Left lung (tissue), 10 donors: Measurements from ENCODE around the gene PLXNB1. TPM values are rescaled to one million over a fixed set of nuclear protein-coding genes. Genes with fewer than 3 reads are reported as not detected.
A peak's percentile ranks its signal among the peaks of the same experiment; 100 is the strongest.

Source experiments
- ATAC-seq: fragments of 200-7000 bp; cut with Tn5 transposase; one replicate; pipeline ENCODE4 v1.9.1; 2020; ENCODE audit warnings: moderate library complexity
- DNase-seq, 4 donors: peaks; one replicate each; pipeline ENCODE4 v3.0.0-alpha.2; 2013 to 2020
- H3K27ac ChIP-seq, 2 donors: fragments of 200-600 bp; sonication (generic) in 1 of 2; one replicate each; pipeline versions ENCODE4 v1.5.0 to v1.8.0; 2020 to 2021
- H3K27me3 ChIP-seq, 2 donors: fragments of 200-600 bp; sonication (generic) in 1 of 2; one replicate each; pipeline versions ENCODE4 v1.5.0 to v1.8.0; 2020 to 2021
- H3K36me3 ChIP-seq, 2 donors: fragments of 200-600 bp; sonication (generic) in 1 of 2; one replicate each; pipeline versions ENCODE4 v1.5.0 to v1.8.0; 2020 to 2021
- H3K4me1 ChIP-seq, 2 donors: fragments of 200-600 bp; one replicate each; pipeline ENCODE4 v1.8.0; 2021
- H3K4me3 ChIP-seq, 2 donors: fragments of 200-600 bp; sonication (generic) in 1 of 2; one replicate each; pipeline versions ENCODE4 v1.5.0 to v1.8.0; 2020 to 2021; ENCODE audit warnings: mild to moderate bottlenecking in 1 of 2
- H3K9me3 ChIP-seq, 2 donors: fragments of 200-600 bp; sonication (generic) in 1 of 2; one replicate each; pipeline versions ENCODE4 v1.5.0 to v1.8.0; 2020 to 2021
- CTCF ChIP-seq, 2 donors: fragments of 200-600 bp; sonication (generic) in 1 of 2; IDR thresholded peaks; one replicate each; pipeline versions ENCODE4 v1.5.0 to v1.8.0; 2021; ENCODE audit warnings: antibody characterized with exemption in 2 of 2
- intact Hi-C, 2 donors: fragments of 100-400 bp; cut with DNase I; formaldehyde crosslinking; loops; one replicate each; pipeline versions ENCODE4 v1.11.2 to v1.14.2; 2022
- polyA plus RNA-seq, 6 donors: library from polyadenylated mRNA; unstranded; fragments of 120-200 nt; gene quantifications; one replicate each; pipeline ENCODE4 v1.2.1, GENCODE V29; 2013; ENCODE audit not compliant: insufficient read length in 6 of 6
- total RNA-seq, 2 donors: library from RNA; stranded (reverse); fragmentation: NEBNext Ultra II Directional; extraction: Animal tissue kit (Norgen Biotek cat#: 25700); gene quantifications; one replicate each; pipeline ENCODE4 v1.2.1, GENCODE V29; 2021
- donor health status: DM: no; HTN: yes; CAD: no.
- donor health status: DM: no; HTN: no; CAD: no.

Gene PLXNB1
- total and polyA plus RNA-seq, 8 donors: 65.0 to 161 (median 109) TPM

- Histone ChIP-seq H3K36me3 (peaks cover 0 to 86% of the 10 kb centered on the region in 2 donors), H3K27me3 (no peaks in the 10 kb centered on the region), H3K4me3 (no peak overlapping the region), H3K4me1 (peaks cover under 1 to 2% of the 10 kb centered on the region in 2 donors), H3K27ac (no peak overlapping the region), H3K9me3 (no peaks in the 10 kb centered on the region)
- TF ChIP-seq CTCF (IDR thresholded peaks at IDR 0.05): no peak
- ATAC-seq (peak; percentile 53), DNase-seq (no peak)
- intact Hi-C loops: loop anchor here in 1 of 2 donors (10.0 kb wide), 1 partner anchor 85 kb away; no protein-coding TSS in a partner anchor
These were observed 30.1 kb upstream of the PLXNB1 start for GRCh38 chr3:48459773-48460516.

- DNase-seq: no peak
- TF ChIP-seq CTCF (IDR thresholded peaks at IDR 0.05): no peak
- Histone ChIP-seq H3K36me3 (peaks cover 0 to 86% of the 10 kb centered on the region in 2 donors), H3K4me3 (no peak overlapping the region), H3K9me3 (no peaks in the 10 kb centered on the region), H3K4me1 (no peaks in the 10 kb centered on the region), H3K27ac (no peak overlapping the region), H3K27me3 (no peaks in the 10 kb centered on the region)
- ATAC-seq: no peak
- intact Hi-C loops: no loop called here
These were observed 29.4 kb upstream of the PLXNB1 start for GRCh38 chr3:48459331-48459730.

- Histone ChIP-seq H3K4me3 (no peak overlapping the region), H3K4me1 (no peaks in the 10 kb centered on the region), H3K9me3 (no peaks in the 10 kb centered on the region), H3K27ac (no peak overlapping the region), H3K36me3 (peaks cover 4 to 97% of the 10 kb centered on the region in 2 donors), H3K27me3 (no peaks in the 10 kb centered on the region)
- DNase-seq (no peak), ATAC-seq (no peak)
- no peak for TF ChIP-seq CTCF (IDR thresholded peaks at IDR 0.05)
- intact Hi-C loops: no loop called here
These were observed 26.6 kb upstream of the PLXNB1 start for GRCh38 chr3:48456456-48456855.

- TF ChIP-seq CTCF (IDR thresholded peaks at IDR 0.05): no peak
- peaks cover 4 to 48% of the 10 kb centered on the region in 2 donors for H3K36me3 ChIP-seq
- no peaks in the 10 kb centered on the region for H3K9me3 ChIP-seq
- no peaks in the 10 kb centered on the region for H3K27me3 ChIP-seq
- intact Hi-C loops: no loop called here
- no peak overlapping the region for H3K4me3 ChIP-seq
- no peak overlapping the region for H3K27ac ChIP-seq
- peak; percentile 8 for ATAC-seq
- peaks cover 4 to 17% of the 10 kb centered on the region in 2 donors for H3K4me1 ChIP-seq
- DNase-seq: no peak
These were observed 21.4 kb upstream of the PLXNB1 start for GRCh38 chr3:48451270-48451669.

GRCh38 chr3:48446425-48447193 is 16.7 kb upstream of the PLXNB1 start, which contains the start of gene ATRIP:
TSS of gene ATRIP (plus strand) at chr3:48446737. CDS start at chr3:48446846, 109 bp downstream.
- Histone ChIP-seq H3K27me3 (no peaks in the 10 kb centered on the region), H3K4me3 (peak within 1 kb of the TSS; percentile 85 to 91), H3K36me3 (peaks cover 0 to 34% of the 10 kb centered on the region in 2 donors), H3K4me1 (peaks cover 10 to 35% of the 10 kb centered on the region in 2 donors), H3K27ac (peak within 1 kb of the TSS; percentile 88 to 95), H3K9me3 (no peaks in the 10 kb centered on the region)
- ATAC-seq: peak; percentile 99
- TF ChIP-seq CTCF (IDR thresholded peaks at IDR 0.05): no peak
- intact Hi-C loops: no loop called here
- peak; percentile 79 to 96 (median 90) for DNase-seq
